GM19468 (cell line): ENCODE data around the gene DLX6.

ENCODE experiments used
- ATAC-seq: cut with Tn5 transposase; IDR thresholded peaks from one replicate; pipeline ENCODE4 v1.9.1; 2021; ENCODE audit warnings: mild to moderate bottlenecking, moderate library complexity, moderate number of reproducible peaks; ENCODE audit not compliant: unreplicated experiment; ENCODE audit errors: extremely low read depth

DLX6 gene

DNA sequence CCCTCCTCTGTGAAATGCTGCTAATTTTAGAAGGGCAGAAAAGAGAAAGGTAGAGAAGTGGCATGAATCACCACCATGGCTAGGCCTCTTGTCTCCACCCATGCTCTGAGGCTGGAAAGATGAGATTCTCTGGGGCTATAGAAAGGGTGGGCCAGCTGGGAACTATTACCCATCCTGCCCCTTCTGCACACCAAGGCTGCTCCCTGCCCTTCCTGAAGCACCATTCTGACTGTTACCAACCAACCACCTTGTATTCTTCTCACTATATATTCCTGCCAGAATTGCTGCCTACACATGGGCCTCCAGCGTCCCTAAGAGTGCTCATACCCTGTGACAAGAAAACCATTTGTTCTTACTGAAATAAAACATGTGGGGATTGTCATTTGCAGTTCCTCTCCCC lies 11.4 kb upstream of the DLX6 start:
- no peak for ATAC-seq

DNA sequence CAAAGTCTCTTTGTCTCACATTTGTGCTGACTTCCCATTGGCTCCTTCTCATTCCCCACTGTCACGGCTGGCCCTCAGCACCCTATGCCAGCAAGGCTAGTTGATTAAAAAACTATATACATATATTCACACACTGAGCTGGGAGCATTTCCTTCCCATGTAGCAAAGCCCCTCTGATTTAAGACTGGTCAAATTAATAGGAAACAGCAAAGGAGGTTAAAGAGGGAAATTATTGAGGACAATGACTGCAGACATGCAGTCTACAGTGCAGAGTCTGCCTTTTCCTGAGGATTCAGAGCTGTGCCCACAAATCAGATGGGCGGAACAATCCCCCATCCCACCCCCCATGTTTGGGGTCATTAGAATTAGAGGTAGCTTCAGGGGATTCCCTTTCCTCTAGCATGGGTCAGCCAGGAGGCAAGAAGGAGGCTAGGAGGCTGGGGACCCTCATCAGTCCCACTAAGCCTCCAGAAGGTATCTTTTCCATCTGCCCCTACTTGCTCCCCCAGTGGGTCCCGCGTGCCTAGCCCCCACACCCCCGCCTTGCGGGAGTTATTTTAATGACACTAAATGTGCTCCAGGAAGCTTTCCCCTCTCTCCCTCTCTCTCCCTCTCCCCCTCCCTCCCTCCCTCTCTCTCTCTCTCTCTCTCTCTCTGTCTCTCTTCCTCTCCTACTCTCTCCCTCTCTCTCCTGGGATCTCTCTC lies 9.8 kb upstream of the DLX6 start:
- no peak for ATAC-seq

DNA sequence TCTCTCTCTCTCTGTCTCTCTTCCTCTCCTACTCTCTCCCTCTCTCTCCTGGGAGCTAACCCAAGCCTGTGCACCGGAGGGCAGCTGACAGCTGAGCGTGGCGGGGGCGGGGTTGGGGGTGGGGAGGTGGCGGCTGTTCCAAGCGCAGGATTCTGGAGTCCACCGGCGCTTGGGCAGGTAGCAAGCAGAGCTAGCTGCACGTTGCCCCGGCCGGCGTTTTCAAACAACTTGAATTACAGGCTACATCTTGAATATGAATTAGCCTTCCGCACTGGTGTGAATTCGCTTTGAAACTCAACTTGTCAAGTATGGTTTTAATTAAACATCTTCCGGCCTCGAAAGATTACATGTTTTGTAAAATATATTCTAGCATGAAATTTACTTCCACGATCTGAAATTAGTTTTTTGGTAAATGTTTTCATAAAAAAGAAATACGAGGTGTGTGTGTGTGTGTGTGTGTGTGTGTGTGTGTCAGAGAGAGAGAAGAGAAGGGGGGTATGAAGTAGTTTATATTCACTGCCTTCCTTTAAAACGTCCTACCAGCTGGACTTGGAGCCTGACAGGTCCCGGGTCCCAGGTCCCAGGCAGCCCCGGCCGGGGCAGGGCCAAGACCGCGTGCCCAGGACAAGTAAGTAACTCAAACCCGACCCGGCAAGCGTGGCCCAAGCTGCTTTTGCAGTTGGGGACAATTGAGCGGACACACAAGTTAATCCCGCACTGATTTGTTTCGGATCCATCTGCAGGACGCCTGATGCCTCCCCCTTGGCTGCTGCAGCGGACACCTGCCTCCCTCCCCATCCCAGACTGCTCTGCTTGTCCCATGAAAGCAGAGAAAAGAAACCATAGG lies 9.0 kb upstream of the DLX6 start:
- no peak for ATAC-seq

DNA sequence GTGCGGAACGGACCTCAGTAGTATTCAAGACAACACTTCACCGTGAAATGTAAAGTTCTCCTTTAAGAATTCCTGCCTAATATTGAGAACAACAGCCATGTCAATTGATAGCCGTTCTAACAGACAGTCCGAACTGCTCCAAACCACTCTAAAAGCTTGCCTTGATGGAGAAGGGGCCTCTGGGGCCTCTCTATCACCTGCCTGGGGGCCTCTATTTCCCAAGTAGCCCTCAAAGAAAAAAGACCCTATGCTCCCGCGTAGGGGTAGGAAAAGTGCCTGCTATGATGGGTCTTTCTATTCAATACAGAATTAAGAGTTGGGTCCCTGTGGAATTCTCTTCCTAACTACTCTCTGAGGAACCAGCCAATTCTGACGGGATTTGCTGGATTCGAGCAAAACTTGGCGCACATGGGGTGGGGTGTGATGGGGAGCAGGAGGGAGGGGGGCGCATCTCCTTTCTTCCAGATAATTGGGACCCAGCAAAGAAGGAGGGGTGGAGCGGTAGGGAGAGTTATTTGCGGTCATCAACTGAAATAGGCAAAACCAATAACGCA lies 8.3 kb upstream of the DLX6 start:
- ATAC-seq: no peak

DNA sequence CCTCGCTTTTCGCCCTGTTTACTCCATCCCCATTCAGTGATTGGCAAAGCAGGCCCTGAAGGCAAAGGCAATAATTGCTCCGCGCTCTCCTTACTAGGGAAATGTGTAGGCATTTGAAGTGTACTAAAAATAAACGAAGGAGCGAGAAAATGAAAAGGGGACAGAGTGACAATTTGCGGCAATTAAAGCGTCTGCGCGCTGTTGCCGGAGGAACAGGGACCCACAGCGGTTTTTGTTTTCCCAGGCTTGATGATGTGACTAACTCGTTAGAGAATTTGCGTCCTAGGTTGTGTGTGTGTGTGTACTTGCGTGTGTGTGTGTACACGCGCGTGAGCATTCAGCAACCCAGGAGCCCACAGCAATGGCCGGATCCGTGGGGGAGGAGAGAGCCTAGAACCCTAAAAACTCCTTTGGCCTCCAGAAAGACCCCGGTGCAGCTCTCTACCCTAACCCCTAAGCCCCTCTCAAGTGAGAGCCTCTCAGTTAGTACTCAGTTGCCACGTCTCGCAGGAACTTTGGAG lies 7.8 kb upstream of the DLX6 start:
- ATAC-seq: no peak

DNA sequence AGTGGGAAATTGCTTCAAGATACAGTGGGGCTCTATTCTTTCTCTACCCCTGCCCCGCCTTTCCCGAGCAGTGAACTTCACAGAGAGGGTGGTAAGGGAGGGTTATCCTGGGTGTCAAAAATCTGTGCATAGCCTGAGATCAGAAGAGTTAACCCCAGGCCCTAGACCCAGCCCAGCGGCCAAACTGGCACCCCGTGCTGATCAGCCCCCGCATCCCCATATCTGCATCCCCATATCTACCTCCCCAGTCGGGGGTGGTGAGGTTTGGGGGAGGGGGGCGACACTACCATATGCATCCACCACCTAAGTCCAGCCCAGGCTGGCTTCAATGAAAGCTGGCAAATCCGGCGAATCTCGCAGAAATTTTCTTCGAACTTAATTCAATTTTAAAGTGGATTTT lies 7.0 kb upstream of the DLX6 start:
- no peak for ATAC-seq

DNA sequence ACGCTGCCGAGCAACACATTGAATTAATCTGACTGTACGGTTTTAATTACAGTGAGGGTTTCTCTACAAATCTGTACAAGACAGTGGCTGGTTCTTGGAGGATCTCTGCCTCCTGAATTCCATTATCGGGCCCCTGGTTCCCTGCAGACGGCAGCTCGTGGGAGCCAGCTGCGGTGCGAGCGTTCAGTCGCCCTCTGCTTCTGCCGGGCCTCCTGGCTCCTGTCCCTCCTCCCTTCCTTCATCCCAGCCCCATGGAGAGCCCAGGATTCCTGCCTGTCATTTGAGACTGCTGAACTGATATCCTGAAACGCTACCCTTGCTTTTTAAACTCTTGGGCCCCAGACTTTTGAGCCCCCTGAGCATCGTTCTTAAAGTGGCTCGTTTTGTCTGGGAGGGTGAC lies 6.6 kb upstream of the DLX6 start:
- no peak for ATAC-seq

DNA sequence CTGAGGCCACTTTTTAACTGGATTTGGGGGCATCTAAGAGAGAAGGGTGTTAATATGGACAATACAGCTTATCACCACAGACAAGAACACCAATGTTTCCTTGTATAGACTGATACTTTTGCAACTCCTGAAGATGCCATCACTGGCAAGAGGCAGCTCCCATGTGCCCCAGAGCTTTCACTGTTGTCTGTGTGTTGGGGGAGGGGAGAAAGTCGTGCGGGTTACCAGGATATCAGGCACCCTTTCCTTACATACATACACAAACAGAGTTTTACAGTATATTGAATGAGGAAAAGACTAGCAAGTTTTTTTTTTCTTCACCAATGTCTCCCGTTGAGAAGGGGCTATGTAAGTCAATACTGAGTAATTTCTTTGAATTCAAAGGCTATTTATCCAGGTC lies 4.1 kb upstream of the DLX6 start:
- ATAC-seq: no peak

DNA sequence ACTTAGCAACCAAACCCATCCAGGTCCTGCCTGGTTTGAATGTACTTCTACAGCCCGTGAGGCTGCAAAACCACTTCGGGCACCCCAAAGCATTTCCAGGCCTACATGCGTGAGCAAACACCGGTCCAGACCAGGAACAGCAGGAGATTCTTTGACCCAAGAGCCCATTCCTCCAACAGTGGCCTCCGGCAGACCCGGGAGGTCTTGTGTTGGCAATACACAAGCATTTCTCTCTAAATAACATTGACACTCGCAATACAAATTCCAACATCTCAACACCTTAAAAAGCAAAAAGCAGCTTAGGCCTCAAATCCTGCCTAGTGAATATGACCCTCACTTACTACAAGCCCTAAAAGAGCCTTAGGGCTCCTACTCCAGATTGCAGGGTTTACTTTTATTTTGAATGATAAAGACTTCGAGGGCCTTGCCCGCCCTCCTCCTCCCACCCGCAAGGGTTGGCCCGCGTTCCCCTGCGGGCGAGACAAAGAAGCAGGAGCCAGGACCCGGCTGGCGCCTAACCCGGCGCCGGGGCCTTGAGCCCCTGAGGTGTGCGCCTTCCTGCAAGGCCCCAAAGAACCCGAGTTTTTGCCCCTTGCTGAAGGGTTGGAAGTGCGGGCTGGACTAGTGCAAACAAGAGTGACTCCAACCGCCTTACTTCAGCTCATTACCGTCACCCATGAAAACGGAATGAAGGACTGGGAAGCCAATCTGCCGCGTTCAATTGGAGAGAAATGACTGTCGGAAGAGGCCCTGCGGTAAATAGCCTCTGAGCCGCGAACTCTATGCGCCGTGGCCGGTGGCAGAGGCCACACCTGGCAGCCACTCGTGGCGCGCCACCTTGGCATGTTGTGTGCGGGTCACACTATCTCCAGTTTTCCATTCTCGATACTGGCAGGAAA lies 3.4 kb upstream of the DLX6 start:
- no peak for ATAC-seq

DNA sequence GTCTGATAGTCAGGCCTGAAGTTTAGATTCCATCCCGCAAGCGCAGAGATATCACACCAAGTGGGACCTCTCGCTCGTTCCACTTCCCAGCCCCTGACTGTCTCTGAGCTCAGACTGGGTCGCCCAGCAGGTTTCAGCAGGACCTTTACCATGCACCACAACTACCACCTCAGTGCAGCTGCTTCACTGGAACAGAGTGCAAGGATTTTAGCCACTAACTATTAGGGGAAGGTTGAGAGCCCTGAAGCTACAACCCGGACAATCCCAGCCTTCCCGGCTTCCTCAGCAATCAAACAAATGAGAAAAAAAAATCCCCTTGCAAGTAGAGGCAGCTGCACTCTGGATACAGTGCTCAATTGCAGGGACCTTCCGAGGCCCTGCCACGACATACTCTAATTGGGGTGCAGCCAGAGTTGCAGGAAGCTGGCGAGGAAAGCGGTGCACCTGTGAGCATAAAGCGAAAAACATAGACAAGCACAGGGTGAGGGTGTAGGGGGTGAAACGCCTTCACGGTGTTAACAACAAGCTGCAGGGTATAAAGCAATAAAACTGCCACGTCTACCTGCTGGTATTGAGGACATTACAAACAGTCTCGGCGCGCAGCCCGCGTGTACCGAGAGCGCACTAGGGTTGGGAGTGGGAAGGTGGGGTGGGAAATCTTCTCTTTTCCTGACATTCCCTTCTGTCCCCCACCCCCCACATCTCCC lies 2.6 kb upstream of the DLX6 start:
- ATAC-seq: no peak

DNA sequence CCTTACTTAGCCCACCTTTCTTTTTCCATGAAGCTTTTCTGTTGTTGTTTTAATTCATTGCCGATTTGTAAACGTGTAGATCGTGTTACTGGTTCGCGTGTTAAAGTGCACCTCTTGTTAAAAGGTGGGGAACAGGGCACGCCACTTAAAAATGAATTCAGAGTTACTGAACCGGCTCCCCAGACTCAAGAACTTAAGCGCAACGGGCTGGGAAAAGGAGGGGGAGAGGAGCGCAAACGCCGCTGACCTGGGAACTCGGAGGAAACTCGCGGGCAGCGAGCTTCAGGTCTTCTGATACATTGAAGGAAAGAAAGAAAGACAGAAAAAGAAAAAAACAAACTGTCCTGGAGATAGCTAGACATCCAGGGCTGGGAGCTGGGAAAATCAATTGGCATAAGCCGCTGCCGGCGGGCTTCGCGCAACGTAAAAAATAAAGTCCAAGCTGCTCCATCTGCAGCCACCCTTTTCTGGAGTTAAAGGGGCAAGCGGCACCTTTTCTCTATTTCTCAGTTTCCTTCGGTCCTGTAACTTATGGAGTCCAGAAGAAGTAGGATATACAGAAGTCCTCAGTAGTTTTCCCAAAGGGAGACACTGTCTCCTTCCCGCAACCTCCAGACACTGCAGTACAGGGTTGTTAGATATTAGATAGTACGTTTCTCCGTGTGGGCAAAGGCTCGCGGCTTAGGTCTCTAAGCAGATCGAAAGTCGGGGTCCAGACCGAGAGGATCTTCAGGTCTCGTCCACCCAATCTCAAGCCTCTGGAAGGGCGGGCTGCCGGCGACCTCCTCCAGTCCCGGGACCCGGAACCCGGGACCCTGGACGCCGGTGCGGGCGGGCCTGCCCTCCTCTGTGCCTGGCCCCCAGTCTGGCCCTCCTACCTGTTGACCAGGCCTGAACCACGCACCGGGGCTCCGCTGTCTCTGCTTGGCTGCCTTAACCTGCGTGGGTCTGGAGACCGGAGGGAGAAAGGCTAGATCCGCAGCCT lies 1.8 kb upstream of the DLX6 start:
- no peak for ATAC-seq

DNA sequence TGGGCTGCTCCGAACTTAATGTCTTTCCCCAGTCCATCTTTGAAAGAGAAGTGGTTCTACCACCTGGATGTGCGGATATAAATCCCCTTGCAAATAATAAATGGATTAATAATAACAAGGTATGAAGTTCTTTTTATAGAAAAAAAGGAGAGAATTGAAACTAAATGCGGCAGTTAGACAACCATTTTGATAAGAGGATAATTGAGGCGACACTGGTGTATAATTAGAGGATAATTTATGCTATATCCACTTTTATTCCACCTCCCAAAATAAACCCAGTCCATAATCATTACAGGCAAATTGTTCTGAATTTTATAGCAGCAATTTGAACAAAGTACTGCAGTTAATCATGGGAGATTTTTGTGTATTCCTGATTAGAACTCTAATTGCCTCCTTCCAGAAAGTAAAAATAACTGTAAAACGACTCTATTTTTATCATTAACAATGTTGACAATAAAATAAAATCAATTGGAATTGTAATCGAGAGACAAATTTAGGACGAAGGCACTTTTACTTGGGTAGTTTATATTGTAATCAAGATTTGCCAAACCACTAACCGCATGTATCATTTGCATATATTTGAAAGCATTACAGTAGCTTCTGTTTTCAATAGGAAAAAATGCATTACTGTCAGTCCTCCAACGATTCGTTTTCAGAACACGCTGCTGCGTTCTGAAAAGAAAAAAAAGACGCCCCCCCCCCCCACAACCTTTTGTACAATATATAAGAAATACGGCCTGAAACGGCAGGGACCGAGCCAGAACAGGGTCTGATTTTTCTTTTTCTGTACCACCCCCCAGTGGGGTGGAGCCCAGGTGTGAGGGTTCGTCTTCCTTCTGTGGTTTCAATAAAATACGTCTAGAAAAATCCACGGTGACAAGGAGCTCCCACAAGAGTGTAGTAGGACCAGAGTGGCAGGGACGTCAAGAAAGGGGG lies 838 bp upstream of the DLX6 start:
- ATAC-seq: no peak

DNA sequence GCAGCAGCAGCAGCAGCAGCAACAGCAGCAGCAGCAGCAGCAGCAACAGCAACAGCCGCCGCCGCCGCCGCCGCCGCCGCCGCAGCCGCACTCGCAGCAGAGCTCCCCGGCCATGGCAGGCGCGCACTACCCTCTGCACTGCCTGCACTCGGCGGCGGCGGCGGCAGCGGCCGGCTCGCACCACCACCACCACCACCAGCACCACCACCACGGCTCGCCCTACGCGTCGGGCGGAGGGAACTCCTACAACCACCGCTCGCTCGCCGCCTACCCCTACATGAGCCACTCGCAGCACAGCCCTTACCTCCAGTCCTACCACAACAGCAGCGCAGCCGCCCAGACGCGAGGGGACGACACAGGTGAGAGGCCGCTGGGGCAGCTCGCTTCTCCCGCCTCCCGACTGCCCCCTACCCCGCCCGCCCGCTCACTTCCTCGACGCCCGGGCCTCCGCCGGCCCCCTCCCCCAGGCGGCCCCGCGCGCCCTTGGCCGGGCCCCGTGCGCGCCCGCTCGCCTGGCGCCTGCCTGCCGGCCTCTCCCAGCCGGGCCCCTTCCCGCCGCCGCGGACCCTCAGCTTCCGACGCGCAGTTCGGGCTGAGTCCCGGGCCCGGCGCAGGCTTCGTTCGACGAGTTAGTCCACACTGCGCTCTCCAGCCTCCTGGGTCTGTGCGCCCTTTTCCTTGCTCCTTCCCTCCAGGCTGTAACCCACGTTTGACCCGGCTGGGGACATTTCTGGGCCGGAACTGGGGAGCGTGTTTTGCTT lies 882 bp downstream of the DLX6 start:
- ATAC-seq: no peak

DNA sequence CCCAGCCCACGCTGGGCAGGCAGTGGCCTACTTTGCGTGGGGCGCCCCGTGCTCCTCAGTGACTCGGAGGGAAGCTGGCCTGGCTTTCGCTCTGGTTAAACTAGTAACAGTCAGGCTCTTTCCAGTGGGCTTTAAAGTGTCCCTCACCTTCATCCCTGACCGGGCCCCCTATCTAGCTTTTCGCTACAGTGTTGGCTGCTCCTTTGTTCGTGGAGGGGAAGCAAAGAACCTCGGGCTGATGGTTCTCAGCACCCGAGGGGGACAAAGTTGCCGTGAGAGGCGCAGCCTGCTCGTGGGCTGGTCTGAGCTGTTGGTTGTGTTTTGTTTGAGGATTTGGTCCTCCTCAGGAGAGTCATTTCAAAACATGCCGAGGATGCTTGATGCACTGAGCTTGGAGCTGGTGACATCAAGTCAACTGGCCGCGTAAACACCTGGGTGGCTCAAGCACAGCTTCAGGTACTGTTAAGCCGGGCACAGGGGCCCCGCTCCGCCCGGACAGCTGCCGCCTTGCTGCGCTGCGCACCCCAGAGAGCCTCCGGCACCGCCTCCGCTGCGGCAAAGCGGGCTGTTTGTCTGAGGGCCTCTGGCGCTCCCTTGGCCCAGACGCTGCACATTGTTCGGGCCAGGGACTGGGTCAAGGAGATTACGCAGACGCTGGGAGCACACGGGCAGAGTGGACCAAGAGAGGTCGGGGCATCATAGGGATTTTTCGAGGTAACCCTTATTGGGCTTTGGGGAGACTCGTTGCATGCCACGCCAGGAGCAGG lies 1.6 kb downstream of the DLX6 start:
- no peak for ATAC-seq

DNA sequence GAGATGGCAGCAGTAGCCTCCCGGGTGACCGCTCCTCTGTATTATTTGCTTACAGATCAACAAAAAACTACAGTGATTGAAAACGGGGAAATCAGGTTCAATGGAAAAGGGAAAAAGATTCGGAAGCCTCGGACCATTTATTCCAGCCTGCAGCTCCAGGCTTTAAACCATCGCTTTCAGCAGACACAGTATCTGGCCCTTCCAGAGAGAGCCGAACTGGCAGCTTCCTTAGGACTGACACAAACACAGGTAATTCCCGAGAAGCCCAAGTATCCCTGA lies 2.2 kb downstream of the DLX6 start:
- no peak for ATAC-seq

DNA sequence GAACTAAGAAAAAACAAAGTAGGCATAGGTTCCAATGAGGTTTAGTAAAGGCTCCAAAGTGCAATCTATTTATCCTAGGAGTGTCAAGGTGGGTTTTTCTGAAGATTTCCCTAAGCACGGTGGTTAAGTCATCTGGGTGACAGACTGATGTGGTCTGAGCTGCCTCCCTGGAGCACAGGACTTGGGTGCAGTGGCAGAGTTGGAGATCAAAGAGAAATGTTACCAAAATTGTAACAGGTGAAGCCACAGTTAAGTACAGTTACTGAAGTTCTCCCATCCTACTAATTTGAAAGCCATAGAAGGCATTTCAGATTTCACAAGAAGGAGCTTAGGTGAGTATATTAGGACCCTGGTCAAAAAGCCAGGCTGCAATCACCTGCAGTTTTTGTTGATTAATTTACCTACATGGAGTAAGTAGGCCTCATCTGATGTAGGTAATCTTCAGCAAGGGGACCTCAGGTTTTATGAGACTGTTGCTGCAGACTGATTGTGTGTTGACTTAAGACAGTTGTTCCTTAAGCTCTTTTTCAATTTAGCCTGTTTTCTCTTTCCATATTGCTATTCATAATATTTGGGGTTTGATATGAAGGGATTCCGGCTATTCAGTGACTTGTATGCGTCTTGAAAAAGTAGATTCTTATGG lies 3.0 kb downstream of the DLX6 start:
- no peak for ATAC-seq
